Measurements from ENCODE around the gene MITF. TPM values are rescaled to one million over a fixed set of nuclear protein-coding genes. Genes with fewer than 3 reads are reported as not detected.

The MITF gene
- total and polyA plus RNA-seq, 2 of the 4 experiments (the other 2 are of a cell fraction): 6.5 to 16.7 TPM

GRCh38 chr3:69745505-69745904 lies 6.2 kb downstream of the MITF start:
- Histone ChIP-seq H3K4ac (ENCODE audit: low read depth, low read length) (peak overlapping the region; percentile 71), H4K91ac (ENCODE audit: insufficient read depth, low read depth, low read length) (0 out of 2 replicates have a peak overlapping the region, but pooled peaks have one; percentile 14), H3K27me3 (ENCODE audit: control insufficient read depth, insufficient read depth, low read length) (no peaks in the 10 kb centered on the region), H3K4me2 (ENCODE audit: low read depth, low read length) (no peak overlapping the region), H3K9me3 (ENCODE audit: control insufficient read depth, insufficient read depth, low read length) (no peaks in the 10 kb centered on the region), H3K27ac (ENCODE audit: insufficient read depth, low read length) (peak overlapping the region; percentile 21; the same call in 1 of the 2 replicates), H3K4me1 (ENCODE audit: control insufficient read depth, insufficient read depth, low read length) (peaks cover 32% of the 10 kb centered on the region), H2BK15ac (ENCODE audit: low read depth, low read length) (peak overlapping the region; percentile 87; the same call in 2 of the 3 replicates), H2BK20ac (ENCODE audit: low read depth, low read length) (peak overlapping the region; percentile 45; the same call in 1 of the 2 replicates), H3K36me3 (ENCODE audit: control insufficient read depth, insufficient read depth, low read length) (no peaks in the 10 kb centered on the region), H2BK5ac (ENCODE audit: low read depth, low read length, poor library complexity, severe bottlenecking) (no peak overlapping the region), H3K56ac (ENCODE audit: extremely low read depth, insufficient read depth, low read length) (no peak overlapping the region), H2AFZ (replicated peaks; ENCODE audit: low read length, poor library complexity) (no peak overlapping the region), H3K9me1 (ENCODE audit: insufficient read depth, low read length) (peaks cover 25% of the 10 kb centered on the region), H3K23ac (ENCODE audit: low read depth, low read length) (peak overlapping the region; percentile 57; the same call in 1 of the 2 replicates), H3K4me3 (ENCODE audit: insufficient read depth, low read depth, low read length) (no peak overlapping the region), H3K18ac (ENCODE audit: low read depth, low read length) (peak overlapping the region; percentile 29), H3K9ac (ENCODE audit: low read depth, low read length) (no peak overlapping the region), H2AK5ac (ENCODE audit: low read depth, low read length) (peak overlapping the region; percentile 44; the same call in 1 of the 2 replicates), H4K8ac (ENCODE audit: low read depth in 2 of 2, low read length in 2 of 2) (peak overlapping the region in 1 of 2 experiments; percentile 26; a peak in 1 of 4 replicates), H3K79me1 (ENCODE audit: low read depth in 1 of 2, low read length in 2 of 2) (peaks cover 38 to 72% of the 10 kb centered on the region in 2 experiments), H4K20me1 (ENCODE audit: insufficient read depth, low read length) (peaks cover 4% of the 10 kb centered on the region; the same call in 1 of the 2 replicates), H2BK120ac (ENCODE audit: low read depth, low read length) (peak overlapping the region; percentile 71), H2AK9ac (replicated peaks; ENCODE audit: low read depth, low read length, poor library complexity) (no peak overlapping the region), H4K5ac (ENCODE audit: low read depth, low read length) (no peak overlapping the region; the same call in 1 of the 2 replicates), H3K14ac (replicated peaks; ENCODE audit: low read depth, low read length) (peak overlapping the region; percentile 60; the same call in 1 of the 2 replicates)
- POLR2A ChIA-PET (ENCODE audit: unreplicated experiment): no interaction called here
- DNase-seq (no peak), ATAC-seq (ENCODE audit: low read depth) (no peak)
- dilution Hi-C loops (cut with HindIII; ENCODE audit: low sequenced_read_pairs, unreplicated experiment) (no loop called here), intact Hi-C loops (cut with micrococcal nuclease) (no loop called here), in situ Hi-C loops (cut with MboI; ENCODE audit: low sequenced_read_pairs) (no loop called here)
- CTCF ChIA-PET: interaction anchor here (0.6 to 1.0 kb wide), 2 partner anchors 12 to 21 kb away, joined by 3 read pairs; no protein-coding TSS in a partner anchor
- no peak for TF ChIP-seq SMC3 (IDR thresholded peaks at IDR 0.05; ENCODE audit: low read depth, low read length)
- no peak for TF ChIP-seq BHLHE40 (IDR thresholded peaks at IDR 0.05; ENCODE audit: low read depth, low read length)
- no peak for TF ChIP-seq RFX5 (IDR thresholded peaks at IDR 0.05; ENCODE audit: low read depth, low read length)
- TF ChIP-seq RCOR1 (IDR thresholded peaks at IDR 0.05; ENCODE audit: insufficient replicate concordance, low read length): no peak
- no peak for TF ChIP-seq MAFK (IDR thresholded peaks at IDR 0.05; ENCODE audit: low read depth, low read length)
- WGBS, 2 experiments (ENCODE audit: extremely low coverage in 2 of 2, insufficient read length in 1 of 2): no CpG with 5 or more reads among the region's 2 CpGs
- no TSS peak for BruUV-seq (replicated peaks)

All from IMR-90 (cell line).